A673 (cell line): ENCODE measurements around the gene SNRNP40. TPM values are rescaled to one million over a fixed set of nuclear protein-coding genes. Genes with fewer than 3 reads are reported as not detected.
"Not testable (repeated sequence)": the region's sequence is repeated elsewhere in the genome, so short reads cannot be mapped to it uniquely, and the experiment has no call there.

Experiments
- BruUV-seq: library from RNA; stranded (reverse); fragments of 400-500 nt; replicated peaks from 2 replicates; lab custom pipeline; 2021; lab: Mats Ljungman, UMichigan
- CTCF ChIA-PET: fragments of 300-600 bp; sonication (Branson Sonifier 250); formaldehyde crosslinking; loops from one replicate; lab custom pipeline; 2022; ENCODE audit warnings: antibody characterized with exemption; lab: Charles Lee
- POLR2A ChIA-PET: fragments of 300-600 bp; sonication (Branson Sonifier 250); formaldehyde crosslinking; loops from one replicate; lab custom pipeline; 2022; ENCODE audit warnings: antibody characterized with exemption; ENCODE audit not compliant: low non-redundant PET; lab: Charles Lee
- DNase-seq: peaks from one replicate; pipeline ENCODE4 v3.0.0-alpha.2; 2015; ENCODE audit warnings: low spot score
- H3K27ac ChIP-seq: fragments of 200-600 bp; sonication (generic); 2 replicates; pipeline ENCODE4 v1.5.1; 2016; ENCODE audit warnings: mixed run types, low read depth, mild to moderate bottlenecking, mixed read lengths, antibody characterized with exemption, low read length; ENCODE audit not compliant: poor library complexity, severe bottlenecking
- H3K27me3 ChIP-seq: fragments of 200-600 bp; sonication (generic); replicated peaks from 2 replicates; pipeline ENCODE4 v1.6.1; 2017; ENCODE audit warnings: mixed run types, low read depth, mild to moderate bottlenecking, mixed read lengths, antibody characterized with exemption, low read length; ENCODE audit not compliant: insufficient read depth, poor library complexity
- H3K36me3 ChIP-seq: fragments of 200-600 bp; sonication (generic); 2 replicates; pipeline ENCODE4 v1.6.1; 2016; ENCODE audit warnings: mixed run types, mild to moderate bottlenecking, mixed read lengths, antibody characterized with exemption, low read length; ENCODE audit not compliant: insufficient read depth, poor library complexity, severe bottlenecking
- H3K4me1 ChIP-seq: fragments of 200-600 bp; sonication (generic); 2 replicates; pipeline ENCODE4 v1.6.1; 2017; ENCODE audit warnings: mixed run types, mild to moderate bottlenecking, mixed read lengths, antibody characterized with exemption, low read length; ENCODE audit not compliant: insufficient read depth, poor library complexity, severe bottlenecking
- H3K4me3 ChIP-seq: fragments of 200-600 bp; sonication (generic); 2 replicates; pipeline ENCODE4 v1.5.1; 2016; ENCODE audit warnings: low read depth, mixed run types, mild to moderate bottlenecking, mixed read lengths, low read length; ENCODE audit not compliant: poor library complexity, severe bottlenecking
- H3K9me3 ChIP-seq: fragments of 200-600 bp; sonication (generic); 2 replicates; pipeline ENCODE4 v1.6.1; 2016; ENCODE audit warnings: mixed run types, low read depth, mild to moderate bottlenecking, mixed read lengths, antibody characterized with exemption, low read length; ENCODE audit not compliant: poor library complexity, severe bottlenecking
- EZH2 ChIP-seq: fragments of 200-600 bp; sonication (generic); IDR thresholded peaks from 2 replicates; pipeline ENCODE4 v1.6.1; 2017; ENCODE audit warnings: borderline replicate concordance, low read depth, mild to moderate bottlenecking, mixed read lengths, antibody characterized with exemption, low read length; ENCODE audit not compliant: poor library complexity, severe bottlenecking
- intact Hi-C: fragments of 100-400 bp; cut with micrococcal nuclease; formaldehyde crosslinking; loops from one replicate; pipeline ENCODE4 v1.10.0; 2022; ENCODE audit not compliant: unreplicated experiment
- total RNA-seq: library from RNA; stranded (reverse); gene quantifications from 2 replicates; pipeline ENCODE4 v1.2.3, GENCODE V29; 2021
- TF ChIP-seq, protein P1 (sequence below): fragments of 300-800, 200-600 bp; sonication (generic); conservative IDR thresholded peaks from 2 replicates; pipeline ENCODE4 v1.5.1; 2017; ENCODE audit warnings: low read depth, mild to moderate bottlenecking, antibody characterized with exemption, low read length, moderate library complexity, mixed read lengths

Gene SNRNP40
- total RNA-seq, 1 experiment from 2014 or later, result 121 TPM

DNA sequence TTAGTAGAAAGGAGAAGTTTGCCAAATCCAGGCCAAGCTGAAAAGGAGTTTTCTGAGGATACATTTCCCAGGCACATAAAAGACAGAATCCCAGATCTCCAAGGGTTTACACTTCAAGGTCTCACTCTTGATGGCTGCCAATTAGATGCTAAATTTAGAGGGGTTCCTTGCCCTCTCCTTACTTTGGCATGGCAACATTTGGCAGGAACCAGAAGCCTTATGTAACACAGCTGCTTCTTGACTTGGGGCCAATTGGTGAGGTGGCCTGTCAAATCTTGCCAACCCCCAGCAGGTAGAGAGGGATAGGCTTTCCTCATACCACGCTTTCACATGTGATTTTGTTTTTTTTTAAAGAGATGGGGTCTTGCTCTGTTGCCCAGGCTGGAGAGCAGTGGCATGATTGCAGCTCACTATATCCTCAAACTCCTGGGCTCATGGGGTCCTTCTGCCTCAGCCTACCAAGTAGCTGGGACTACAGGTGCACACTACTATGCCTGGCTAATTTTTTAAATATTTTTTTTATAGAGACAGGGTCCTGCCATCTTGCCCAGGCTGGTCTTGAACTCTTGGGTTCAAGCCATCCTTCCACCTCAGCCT is 31.7 kb downstream of the SNRNP40 start:
- no peaks in the 10 kb centered on the region for H3K27me3 ChIP-seq
- no peak overlapping the region for H3K4me3 ChIP-seq
- ChIA-PET POLR2A (no interaction called here), CTCF (no interaction called here)
- H3K36me3 ChIP-seq, result peaks cover 72% of the 10 kb centered on the region
- H3K4me1 ChIP-seq, result no peaks in the 10 kb centered on the region
- no peak overlapping the region for H3K27ac ChIP-seq
- no TSS peak for BruUV-seq
- TF ChIP-seq, protein P1, sequence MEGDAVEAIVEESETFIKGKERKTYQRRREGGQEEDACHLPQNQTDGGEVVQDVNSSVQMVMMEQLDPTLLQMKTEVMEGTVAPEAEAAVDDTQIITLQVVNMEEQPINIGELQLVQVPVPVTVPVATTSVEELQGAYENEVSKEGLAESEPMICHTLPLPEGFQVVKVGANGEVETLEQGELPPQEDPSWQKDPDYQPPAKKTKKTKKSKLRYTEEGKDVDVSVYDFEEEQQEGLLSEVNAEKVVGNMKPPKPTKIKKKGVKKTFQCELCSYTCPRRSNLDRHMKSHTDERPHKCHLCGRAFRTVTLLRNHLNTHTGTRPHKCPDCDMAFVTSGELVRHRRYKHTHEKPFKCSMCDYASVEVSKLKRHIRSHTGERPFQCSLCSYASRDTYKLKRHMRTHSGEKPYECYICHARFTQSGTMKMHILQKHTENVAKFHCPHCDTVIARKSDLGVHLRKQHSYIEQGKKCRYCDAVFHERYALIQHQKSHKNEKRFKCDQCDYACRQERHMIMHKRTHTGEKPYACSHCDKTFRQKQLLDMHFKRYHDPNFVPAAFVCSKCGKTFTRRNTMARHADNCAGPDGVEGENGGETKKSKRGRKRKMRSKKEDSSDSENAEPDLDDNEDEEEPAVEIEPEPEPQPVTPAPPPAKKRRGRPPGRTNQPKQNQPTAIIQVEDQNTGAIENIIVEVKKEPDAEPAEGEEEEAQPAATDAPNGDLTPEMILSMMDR, result no peak
- TF ChIP-seq EZH2, result no peak
- no peaks in the 10 kb centered on the region for H3K9me3 ChIP-seq
- no peak for DNase-seq
- intact Hi-C loops, result no loop called here

DNA sequence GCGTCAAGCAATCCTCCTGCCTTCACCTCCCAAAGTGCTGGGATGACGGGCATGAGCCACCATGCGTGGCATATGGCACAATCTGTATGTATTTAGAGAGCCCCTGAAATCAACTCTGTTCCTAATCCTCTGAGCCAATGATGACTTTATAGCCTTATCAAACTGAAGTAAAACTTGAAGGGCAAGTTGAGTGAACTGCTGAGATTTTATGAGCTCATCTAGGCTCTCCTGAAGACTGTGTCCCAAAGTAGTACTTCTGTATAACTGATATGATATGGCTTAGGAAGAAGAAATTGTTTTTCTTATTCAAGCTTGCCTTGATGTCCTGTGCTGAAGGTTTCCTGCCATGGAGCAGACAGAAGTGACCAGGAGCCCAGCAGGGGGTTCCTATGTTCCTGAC is 33.2 kb downstream of the SNRNP40 start:
- DNase-seq, result no peak
- POLR2A ChIA-PET, result no interaction called here
- no peak for TF ChIP-seq EZH2
- TF ChIP-seq, protein P1, result no peak
- no TSS peak for BruUV-seq
- H3K27ac ChIP-seq, result no peak overlapping the region
- H3K36me3 ChIP-seq, result peaks cover 73% of the 10 kb centered on the region
- H3K27me3 ChIP-seq, result no peaks in the 10 kb centered on the region
- no peaks in the 10 kb centered on the region for H3K4me1 ChIP-seq
- H3K9me3 ChIP-seq, result no peaks in the 10 kb centered on the region
- intact Hi-C loops, result no loop called here
- CTCF ChIA-PET, result no interaction called here
- H3K4me3 ChIP-seq, result no peak overlapping the region

DNA sequence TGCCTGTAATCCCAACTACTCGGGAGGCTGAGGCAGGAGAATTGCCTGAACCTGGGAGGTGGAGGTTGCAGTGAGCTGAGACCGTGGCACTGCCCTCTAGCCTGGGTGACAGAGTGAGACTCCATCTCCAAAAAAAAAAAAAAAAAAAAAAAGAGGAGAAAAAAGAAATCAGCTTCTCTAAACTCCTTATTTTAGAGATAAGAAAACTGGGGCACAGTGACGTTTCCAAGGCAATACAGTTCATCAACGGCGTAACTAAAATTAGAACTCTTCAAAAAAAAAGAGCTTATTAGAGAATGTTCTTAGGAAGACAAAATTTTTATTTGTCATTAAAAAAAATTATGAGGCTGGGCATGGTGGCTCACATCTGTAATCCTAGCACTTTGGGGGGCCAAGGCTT is 34.2 kb downstream of the SNRNP40 start:
- intact Hi-C loops, DNase-seq, H3K27me3 ChIP-seq, BruUV-seq, H3K4me3 ChIP-seq, H3K27ac ChIP-seq, CTCF ChIA-PET, H3K4me1 ChIP-seq, POLR2A ChIA-PET, H3K9me3 ChIP-seq: not testable (repeated sequence)
- peaks cover 75% of the 10 kb centered on the region for H3K36me3 ChIP-seq

DNA sequence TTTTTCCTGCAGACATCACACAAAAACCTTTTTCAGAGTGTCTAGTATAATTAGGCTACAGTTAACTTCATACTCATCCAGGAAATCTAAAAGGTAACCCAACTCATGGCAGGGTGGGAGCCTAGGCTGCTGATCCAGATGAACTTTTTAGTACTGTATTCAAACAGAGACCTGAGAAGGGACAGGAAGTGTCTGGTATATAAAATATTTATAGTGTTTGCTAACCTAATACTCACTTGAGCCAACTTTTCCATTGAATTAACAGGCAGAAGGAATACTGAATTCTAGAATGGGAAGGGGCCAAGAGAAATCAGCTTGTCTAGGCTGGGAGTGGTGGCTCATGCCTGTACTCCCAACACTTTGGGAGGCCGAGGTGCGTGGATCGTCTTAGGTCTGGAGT is 34.7 kb downstream of the SNRNP40 start:
- Histone ChIP-seq H3K27ac (no peak overlapping the region), H3K4me3 (no peak overlapping the region), H3K9me3 (no peaks in the 10 kb centered on the region), H3K27me3 (no peaks in the 10 kb centered on the region), H3K36me3 (peaks cover 72% of the 10 kb centered on the region), H3K4me1 (no peaks in the 10 kb centered on the region)
- intact Hi-C loops, result no loop called here
- TF ChIP-seq, protein P1, result no peak
- TF ChIP-seq EZH2, result no peak
- no peak for DNase-seq
- CTCF ChIA-PET, result no interaction called here
- no TSS peak for BruUV-seq
- POLR2A ChIA-PET, result no interaction called here
